Neuron (in vitro differentiated cells): ENCODE measurements around the gene POU2AF3.
"Not testable (repeated sequence)": the region's sequence is repeated elsewhere in the genome, so short reads cannot be mapped to it uniquely, and the experiment has no call there.

Experiments used
- H2AFZ ChIP-seq: one replicate; pipeline ENCODE4 v1.6.1; 2013; ENCODE audit warnings: low read depth, mild to moderate bottlenecking, inconsistent platforms, low read length, moderate library complexity
- H3K27me3 ChIP-seq: one replicate; pipeline ENCODE4 v1.6.1; 2013; ENCODE audit warnings: low read length; ENCODE audit not compliant: insufficient read depth
- H3K36me3 ChIP-seq: one replicate; pipeline ENCODE4 v1.6.1; 2013; ENCODE audit warnings: low read length; ENCODE audit not compliant: insufficient read depth
- H3K4me1 ChIP-seq: one replicate; pipeline ENCODE4 v1.6.1; 2013; ENCODE audit warnings: low read length; ENCODE audit not compliant: insufficient read depth
- H3K4me3 ChIP-seq: 2 replicates; pipeline ENCODE4 v1.5.1; 2013; ENCODE audit warnings: mild to moderate bottlenecking, low read length, moderate library complexity
- H3K9me3 ChIP-seq: one replicate; pipeline ENCODE4 v1.6.1; 2013; ENCODE audit warnings: low read length

The POU2AF3 gene, protein sequence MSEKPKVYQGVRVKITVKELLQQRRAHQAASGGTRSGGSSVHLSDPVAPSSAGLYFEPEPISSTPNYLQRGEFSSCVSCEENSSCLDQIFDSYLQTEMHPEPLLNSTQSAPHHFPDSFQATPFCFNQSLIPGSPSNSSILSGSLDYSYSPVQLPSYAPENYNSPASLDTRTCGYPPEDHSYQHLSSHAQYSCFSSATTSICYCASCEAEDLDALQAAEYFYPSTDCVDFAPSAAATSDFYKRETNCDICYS

DNA sequence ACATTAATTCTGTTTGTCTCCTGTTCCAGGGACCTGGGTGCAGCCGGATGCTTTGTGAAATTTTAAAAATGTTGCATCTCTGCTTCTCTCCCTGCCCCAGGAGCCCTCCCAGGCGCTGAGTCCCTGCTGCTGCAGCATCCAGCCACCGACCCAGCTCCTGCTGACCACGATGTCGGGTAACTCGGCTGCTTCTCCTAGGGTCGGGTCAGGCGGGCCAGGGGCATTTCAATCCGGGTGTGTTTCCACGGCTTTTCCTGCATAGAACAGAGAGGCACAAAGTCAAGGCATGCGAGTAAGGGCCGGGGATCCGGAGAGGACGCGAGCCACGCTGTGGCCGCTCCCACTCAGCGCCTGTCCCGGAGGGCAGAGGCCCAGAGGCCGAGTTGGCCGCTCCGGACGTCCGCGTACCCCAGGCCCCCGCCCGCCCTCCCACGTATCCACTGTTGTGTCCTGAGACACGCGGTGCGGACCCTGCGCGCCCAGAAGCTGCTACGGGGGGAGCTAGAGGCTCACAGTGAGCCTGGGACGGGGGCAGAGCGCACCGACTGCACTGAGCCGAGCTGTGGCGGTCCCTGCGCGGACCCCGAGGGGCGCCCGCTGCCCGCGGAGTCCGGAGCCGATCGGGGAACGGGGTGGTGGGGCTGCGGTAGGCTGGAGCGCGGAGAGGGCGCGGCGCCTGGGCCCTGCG, at the start of gene POU2AF3:
TSS of gene POU2AF3 (plus strand) at position 134 of the 688 bp plus-strand sequence. CDS start at position 170, 36 bp downstream.
- no peaks in the 10 kb centered on the region for H3K9me3 ChIP-seq
- H2AFZ ChIP-seq: peak within 1 kb of the TSS; percentile 88
- H3K27me3 ChIP-seq: peaks cover 46% of the 10 kb centered on the region
- peak within 1 kb of the TSS; percentile 31 for H3K4me3 ChIP-seq
- no peaks in the 10 kb centered on the region for H3K36me3 ChIP-seq
- H3K4me1 ChIP-seq: peaks cover 5% of the 10 kb centered on the region

- Histone ChIP-seq H3K9me3 (no peaks in the 10 kb centered on the region), H2AFZ (no peak overlapping the region), H3K36me3 (no peaks in the 10 kb centered on the region), H3K4me3 (no peak overlapping the region), H3K27me3 (no peaks in the 10 kb centered on the region), H3K4me1 (no peaks in the 10 kb centered on the region)
Measured at GRCh38 chr11:111250936-111251335, 47.4 kb upstream of the POU2AF3 start.

DNA sequence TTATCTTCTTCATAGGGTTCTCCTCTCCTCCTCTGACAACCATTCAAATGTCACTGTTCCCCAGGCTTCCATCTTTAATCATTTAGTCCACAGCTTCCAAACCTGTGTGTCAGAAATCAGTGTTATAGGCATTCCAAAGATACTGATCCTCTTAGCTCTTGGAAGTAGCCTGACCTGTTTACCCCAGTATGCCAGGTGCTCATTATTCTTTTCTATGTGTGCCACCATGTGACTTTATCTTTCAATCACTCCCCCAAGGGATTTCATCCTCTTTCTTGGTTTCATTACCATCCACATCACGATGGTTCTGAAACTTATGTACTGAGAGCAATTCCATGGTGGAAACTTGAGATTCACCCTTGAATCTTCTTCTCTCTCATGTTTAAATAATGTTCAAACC, 45.2 kb upstream of the POU2AF3 start:
- no peaks in the 10 kb centered on the region for H3K36me3 ChIP-seq
- no peak overlapping the region for H3K4me3 ChIP-seq
- H3K9me3 ChIP-seq: no peaks in the 10 kb centered on the region
- no peaks in the 10 kb centered on the region for H3K27me3 ChIP-seq
- H2AFZ ChIP-seq: no peak overlapping the region
- H3K4me1 ChIP-seq: no peaks in the 10 kb centered on the region

DNA sequence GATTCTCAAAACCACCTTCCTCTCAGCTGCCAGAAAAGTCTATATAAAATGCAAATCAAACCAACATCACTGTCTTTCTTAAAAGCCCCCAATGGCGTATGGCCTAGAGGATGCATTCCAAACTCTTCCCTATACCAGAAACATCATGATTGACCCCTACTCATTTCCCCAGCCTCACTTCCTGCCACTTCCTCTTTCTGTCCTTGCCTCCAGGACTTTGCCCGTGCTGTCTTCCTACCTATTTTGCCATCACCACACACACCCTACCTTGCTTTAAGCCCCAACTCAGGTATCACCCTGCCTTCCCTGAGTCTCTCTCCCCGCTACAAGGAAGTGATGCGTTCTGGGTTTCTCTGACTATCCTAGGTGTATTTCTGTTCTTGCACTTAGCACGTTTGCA, 44.7 kb upstream of the POU2AF3 start:
- Histone ChIP-seq H3K4me1 (no peaks in the 10 kb centered on the region), H2AFZ (no peak overlapping the region), H3K27me3 (no peaks in the 10 kb centered on the region), H3K9me3 (no peaks in the 10 kb centered on the region), H3K4me3 (no peak overlapping the region), H3K36me3 (no peaks in the 10 kb centered on the region)

GRCh38 chr11:111258046-111258445, 40.3 kb upstream of the POU2AF3 start:
- Histone ChIP-seq H3K27me3 (no peaks in the 10 kb centered on the region), H3K4me1 (no peaks in the 10 kb centered on the region), H2AFZ (no peak overlapping the region), H3K36me3 (no peaks in the 10 kb centered on the region), H3K9me3 (no peaks in the 10 kb centered on the region), H3K4me3 (no peak overlapping the region)

DNA sequence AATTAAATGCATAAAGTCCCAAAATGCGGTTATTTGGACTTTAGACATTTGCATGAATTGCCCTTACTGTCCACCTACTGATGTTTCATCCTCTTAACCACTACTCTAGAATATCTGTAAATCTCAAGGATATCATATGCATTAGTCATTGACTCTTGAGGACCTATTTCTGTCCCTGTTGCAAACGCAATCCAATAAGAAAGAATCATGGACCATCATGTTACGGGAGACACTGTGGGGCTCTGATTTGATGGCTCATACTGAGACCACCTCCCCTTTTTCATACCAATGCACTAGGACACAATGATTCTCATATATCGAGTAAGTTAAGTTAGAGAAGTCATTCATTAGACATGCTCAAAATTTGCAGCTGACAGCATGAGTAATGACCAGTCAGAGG, 38.5 kb upstream of the POU2AF3 start:
- Histone ChIP-seq H3K36me3 (no peaks in the 10 kb centered on the region), H3K9me3 (no peaks in the 10 kb centered on the region), H3K4me3 (no peak overlapping the region), H3K27me3 (no peaks in the 10 kb centered on the region), H2AFZ (no peak overlapping the region), H3K4me1 (no peaks in the 10 kb centered on the region)

DNA sequence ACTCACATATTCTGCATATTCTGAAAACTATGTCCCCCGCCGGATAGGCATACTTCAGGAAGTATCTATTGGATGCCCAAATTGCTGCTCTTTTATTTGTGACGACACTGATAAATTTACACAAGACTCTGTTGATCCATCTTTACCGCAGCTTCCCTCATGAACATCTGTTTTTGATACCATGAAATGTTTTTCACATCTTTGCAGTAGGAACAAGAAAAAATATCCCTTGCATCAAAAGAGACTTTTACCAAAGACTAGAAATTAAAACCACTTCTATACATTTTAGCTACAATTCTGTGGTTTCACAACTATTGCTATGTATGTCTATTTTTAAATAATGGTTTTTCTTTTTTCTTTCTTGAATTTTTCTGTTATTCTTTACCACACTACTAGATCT, 37.5 kb upstream of the POU2AF3 start:
- Histone ChIP-seq H3K36me3 (no peaks in the 10 kb centered on the region), H3K9me3 (no peaks in the 10 kb centered on the region), H3K4me3 (no peak overlapping the region), H2AFZ (no peak overlapping the region), H3K4me1 (no peaks in the 10 kb centered on the region), H3K27me3 (no peaks in the 10 kb centered on the region)

DNA sequence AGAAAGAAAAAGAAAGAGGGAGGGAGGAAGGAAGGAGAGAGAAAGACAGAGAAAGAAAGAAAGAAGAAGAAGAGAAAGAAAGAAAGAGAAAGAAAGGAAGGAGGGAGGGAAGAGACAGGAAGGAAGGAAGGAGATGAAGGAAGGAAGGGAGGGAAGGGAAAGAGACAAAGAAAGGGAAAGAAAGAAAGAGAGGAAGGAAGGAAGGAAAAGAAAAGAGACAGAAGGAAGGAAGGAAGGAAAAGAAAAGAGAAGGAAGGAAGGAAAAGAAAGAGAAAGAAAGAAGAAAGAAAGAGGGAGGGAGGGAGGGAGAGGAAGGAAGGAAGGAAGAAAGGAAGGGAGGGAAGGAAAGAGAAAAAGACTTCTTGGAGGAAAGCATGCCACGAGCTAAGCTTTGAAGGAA, 33.7 kb upstream of the POU2AF3 start:
- no peaks in the 10 kb centered on the region for H3K9me3 ChIP-seq
- no peaks in the 10 kb centered on the region for H3K4me1 ChIP-seq
- no peaks in the 10 kb centered on the region for H3K36me3 ChIP-seq
- H2AFZ ChIP-seq: no peak overlapping the region
- H3K27me3 ChIP-seq: no peaks in the 10 kb centered on the region
- H3K4me3 ChIP-seq: no peak overlapping the region

DNA sequence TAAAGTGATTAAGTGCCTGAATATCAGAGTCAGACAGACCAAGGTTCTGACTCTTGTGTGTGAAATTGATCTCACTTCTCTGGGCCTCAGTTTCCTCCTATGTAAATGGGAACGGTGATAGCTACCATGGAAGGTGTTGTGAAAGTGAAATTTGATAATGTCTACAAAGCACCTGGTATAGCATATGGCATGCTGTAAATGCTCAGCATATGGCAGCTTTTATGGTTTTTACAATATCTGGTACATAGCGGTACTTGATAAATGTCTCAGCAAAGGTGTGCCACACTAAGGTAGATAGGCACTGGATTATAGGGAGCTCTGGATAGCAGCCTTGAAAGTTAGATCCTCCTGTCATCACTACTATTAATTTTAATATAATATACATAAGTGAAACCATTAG, 32.9 kb upstream of the POU2AF3 start:
- no peak overlapping the region for H3K4me3 ChIP-seq

DNA sequence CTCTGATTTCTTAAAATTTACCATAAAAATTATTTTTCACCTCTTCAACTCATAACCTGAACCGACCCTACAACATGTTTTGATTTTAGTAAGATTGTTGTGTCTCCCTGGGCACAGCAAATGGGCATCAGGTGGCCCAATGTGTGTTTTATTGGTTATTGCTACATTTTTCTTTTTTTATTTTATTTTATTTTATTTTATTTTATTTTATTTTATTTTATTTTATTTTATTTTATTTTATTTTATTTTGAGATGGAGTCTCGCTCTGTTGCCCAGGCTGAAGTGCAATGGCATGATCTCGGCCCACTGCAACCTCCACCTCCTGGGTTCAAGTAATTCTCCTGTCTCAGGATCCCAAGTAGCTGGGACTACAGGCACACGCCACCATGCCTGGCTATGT, 30.0 kb upstream of the POU2AF3 start:
- not testable (repeated sequence) for H2AFZ ChIP-seq, H3K9me3 ChIP-seq, H3K36me3 ChIP-seq, H3K4me3 ChIP-seq, H3K4me1 ChIP-seq, H3K27me3 ChIP-seq

More for the DNA sequence above, 32.9 kb upstream of the POU2AF3 start:
- H3K36me3 ChIP-seq: no peaks in the 10 kb centered on the region
- no peaks in the 10 kb centered on the region for H3K4me1 ChIP-seq
- no peaks in the 10 kb centered on the region for H3K27me3 ChIP-seq
- H2AFZ ChIP-seq: no peak overlapping the region
- no peaks in the 10 kb centered on the region for H3K9me3 ChIP-seq

DNA sequence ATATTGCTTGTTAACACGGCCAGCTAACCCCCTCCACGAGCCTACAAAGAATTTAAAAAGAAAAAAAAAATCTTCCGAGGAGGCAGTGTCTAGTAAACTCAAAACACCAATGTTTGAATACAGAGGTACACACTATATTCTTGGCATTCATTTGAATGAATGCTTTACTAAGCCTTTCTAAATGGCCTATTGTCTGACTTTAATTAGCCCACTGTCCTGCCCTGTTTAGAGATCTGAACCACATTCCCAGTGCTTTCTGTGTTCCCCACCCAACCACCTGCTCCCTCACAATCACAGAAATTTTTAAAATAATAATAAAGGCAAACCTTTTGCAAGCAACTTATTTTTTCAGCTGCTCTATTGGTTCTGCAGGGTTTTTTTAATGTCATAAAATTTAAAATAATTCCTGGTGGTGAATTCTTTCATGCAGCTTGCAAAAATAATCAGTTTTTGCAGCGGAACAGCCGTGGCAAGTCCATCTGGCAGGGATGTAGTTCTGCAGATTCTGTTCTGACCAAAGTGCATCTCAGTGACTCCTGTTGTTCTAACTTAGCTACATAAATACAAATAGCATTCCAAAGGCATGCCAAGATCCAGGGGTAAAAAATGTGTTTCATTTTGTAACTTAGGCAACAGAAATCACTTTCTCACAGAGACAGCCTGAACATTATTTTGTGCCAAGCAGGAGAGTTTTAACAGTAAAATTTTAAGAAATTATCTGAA, 29.0 kb upstream of the POU2AF3 start:
- Histone ChIP-seq H3K27me3 (no peaks in the 10 kb centered on the region), H3K36me3 (no peaks in the 10 kb centered on the region), H2AFZ (no peak overlapping the region), H3K4me3 (no peak overlapping the region), H3K4me1 (no peaks in the 10 kb centered on the region), H3K9me3 (no peaks in the 10 kb centered on the region)

GRCh38 chr11:111272420-111272819, 25.9 kb upstream of the POU2AF3 start:
- Histone ChIP-seq H3K9me3 (no peaks in the 10 kb centered on the region), H3K27me3 (no peaks in the 10 kb centered on the region), H3K36me3 (no peaks in the 10 kb centered on the region), H3K4me1 (no peaks in the 10 kb centered on the region), H3K4me3 (no peak overlapping the region), H2AFZ (no peak overlapping the region)

GRCh38 chr11:111282562-111283075, 15.7 kb upstream of the POU2AF3 start:
- no peaks in the 10 kb centered on the region for H3K4me1 ChIP-seq
- H3K27me3 ChIP-seq: no peaks in the 10 kb centered on the region
- H2AFZ ChIP-seq: no peak overlapping the region
- no peak overlapping the region for H3K4me3 ChIP-seq
- no peaks in the 10 kb centered on the region for H3K9me3 ChIP-seq
- H3K36me3 ChIP-seq: no peaks in the 10 kb centered on the region
